Measurements from ENCODE around the gene SLC25A51.
A peak's percentile ranks its signal among the peaks of the same experiment; 100 is the strongest.

Gene SLC25A51

DNA sequence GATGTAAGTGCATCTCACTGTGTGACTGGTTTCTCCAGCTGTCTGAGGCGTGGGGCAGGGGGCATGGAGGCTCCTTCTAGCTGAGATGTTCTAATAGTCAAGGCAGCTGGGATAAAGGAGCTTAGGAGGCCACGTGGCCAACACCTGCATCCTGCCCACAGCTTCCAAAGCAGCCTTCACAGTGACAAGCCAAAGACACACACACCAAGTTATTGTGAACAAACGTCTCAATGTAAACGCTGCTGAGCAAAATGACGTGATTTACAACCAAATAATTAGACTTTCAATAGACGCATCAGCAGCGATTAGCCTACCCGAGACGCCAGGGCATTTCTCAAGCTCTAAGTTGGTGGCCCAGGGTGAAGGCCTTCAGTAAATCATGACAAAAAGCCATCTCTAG is 23.2 kb upstream of the SLC25A51 start:
- peaks cover 33% of the 10 kb centered on the region for H3K36me3 ChIP-seq (ENCODE audit: low read depth)
- peaks cover 42% of the 10 kb centered on the region for H3K4me1 ChIP-seq (ENCODE audit: insufficient read depth, poor library complexity, severe bottlenecking)
- DNase-seq (ENCODE audit: low spot score) (no peak), ATAC-seq (ENCODE audit: low read depth) (no peak)
- no peak overlapping the region for H3K4me3 ChIP-seq (ENCODE audit: severe bottlenecking)
- no peaks in the 10 kb centered on the region for H3K27me3 ChIP-seq (ENCODE audit: insufficient read depth, poor library complexity, severe bottlenecking)
- no peaks in the 10 kb centered on the region for H3K9me3 ChIP-seq (ENCODE audit: severe bottlenecking)
- peak overlapping the region; percentile 22 for H3K27ac ChIP-seq (ENCODE audit: poor library complexity, severe bottlenecking)
- TF ChIP-seq, protein P1, sequence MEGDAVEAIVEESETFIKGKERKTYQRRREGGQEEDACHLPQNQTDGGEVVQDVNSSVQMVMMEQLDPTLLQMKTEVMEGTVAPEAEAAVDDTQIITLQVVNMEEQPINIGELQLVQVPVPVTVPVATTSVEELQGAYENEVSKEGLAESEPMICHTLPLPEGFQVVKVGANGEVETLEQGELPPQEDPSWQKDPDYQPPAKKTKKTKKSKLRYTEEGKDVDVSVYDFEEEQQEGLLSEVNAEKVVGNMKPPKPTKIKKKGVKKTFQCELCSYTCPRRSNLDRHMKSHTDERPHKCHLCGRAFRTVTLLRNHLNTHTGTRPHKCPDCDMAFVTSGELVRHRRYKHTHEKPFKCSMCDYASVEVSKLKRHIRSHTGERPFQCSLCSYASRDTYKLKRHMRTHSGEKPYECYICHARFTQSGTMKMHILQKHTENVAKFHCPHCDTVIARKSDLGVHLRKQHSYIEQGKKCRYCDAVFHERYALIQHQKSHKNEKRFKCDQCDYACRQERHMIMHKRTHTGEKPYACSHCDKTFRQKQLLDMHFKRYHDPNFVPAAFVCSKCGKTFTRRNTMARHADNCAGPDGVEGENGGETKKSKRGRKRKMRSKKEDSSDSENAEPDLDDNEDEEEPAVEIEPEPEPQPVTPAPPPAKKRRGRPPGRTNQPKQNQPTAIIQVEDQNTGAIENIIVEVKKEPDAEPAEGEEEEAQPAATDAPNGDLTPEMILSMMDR (IDR thresholded peaks at IDR 0.05; ENCODE audit: poor library complexity, severe bottlenecking), result no peak

DNA sequence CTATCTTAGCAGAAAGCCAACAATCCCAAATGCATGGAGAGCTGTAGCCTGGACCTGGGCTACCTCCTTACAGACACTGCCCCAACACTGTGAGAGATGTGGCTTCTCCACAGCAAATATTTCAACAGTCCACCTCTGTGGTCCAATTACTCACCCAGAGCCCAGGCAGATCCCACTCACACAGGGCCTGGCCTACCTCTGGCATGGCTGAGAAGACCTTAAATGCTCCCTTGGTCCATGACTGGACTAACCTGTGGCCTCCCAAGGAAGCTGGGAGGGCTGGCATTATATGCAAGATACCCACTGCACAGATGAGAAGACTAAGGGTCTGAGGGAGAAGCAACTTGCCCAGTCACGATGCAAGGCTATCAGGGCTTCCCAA is 22.8 kb upstream of the SLC25A51 start:
- DNase-seq (ENCODE audit: low spot score), result no peak

DNA sequence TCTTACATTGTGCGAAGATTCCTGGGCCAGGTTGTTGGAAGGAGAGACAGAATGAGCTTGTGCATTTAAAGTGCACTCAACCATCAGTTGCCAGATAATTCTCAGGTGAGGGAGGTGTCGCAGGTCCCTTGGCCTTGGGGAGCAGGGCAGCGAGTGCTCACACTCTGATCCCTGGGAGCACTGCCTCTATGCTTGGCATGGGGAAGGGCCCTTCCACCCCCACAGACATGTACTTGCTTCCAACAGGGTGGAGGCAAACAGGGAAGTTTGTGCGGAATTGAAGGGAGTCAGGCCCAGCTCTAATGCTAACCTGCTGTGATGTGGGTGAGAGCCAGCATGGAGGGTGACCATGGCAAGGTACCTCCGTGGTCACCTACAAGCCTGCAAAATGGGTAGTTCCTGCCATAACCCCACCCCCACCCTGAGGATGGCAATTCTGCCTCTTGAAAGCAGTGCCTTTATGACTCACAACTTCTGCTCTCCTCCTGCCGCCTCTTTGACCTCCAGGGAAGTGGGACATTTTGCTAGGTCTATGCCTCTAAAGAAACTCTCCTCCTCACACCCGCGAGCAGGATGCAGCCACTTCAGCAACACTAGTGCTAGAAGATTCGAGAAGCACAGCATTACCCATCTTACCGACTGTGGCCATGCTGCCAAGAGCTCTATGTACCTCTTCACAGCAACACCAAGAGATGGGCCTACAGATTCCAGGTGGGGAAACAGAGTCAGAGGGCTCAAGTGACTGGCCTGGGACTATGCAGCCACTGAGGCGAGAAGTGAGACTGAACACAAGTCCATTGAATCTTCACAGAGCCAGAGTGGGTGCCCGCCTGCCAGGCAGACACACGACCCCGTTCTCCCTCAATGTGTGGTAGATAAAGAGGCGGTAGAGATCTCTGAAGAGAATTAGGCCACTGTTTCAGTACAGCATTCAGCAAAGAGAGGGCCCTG is 22.1 kb upstream of the SLC25A51 start:
- Histone ChIP-seq H3K27me3 (ENCODE audit: insufficient read depth, poor library complexity, severe bottlenecking) (no peaks in the 10 kb centered on the region), H3K4me1 (ENCODE audit: insufficient read depth, poor library complexity, severe bottlenecking) (peaks cover 50% of the 10 kb centered on the region), H3K36me3 (ENCODE audit: low read depth) (peaks cover 25% of the 10 kb centered on the region), H3K27ac (ENCODE audit: poor library complexity, severe bottlenecking) (peak overlapping the region; percentile 22), H3K9me3 (ENCODE audit: severe bottlenecking) (no peaks in the 10 kb centered on the region), H3K4me3 (ENCODE audit: severe bottlenecking) (no peak overlapping the region)
- TF ChIP-seq, protein P1 (IDR thresholded peaks at IDR 0.05; ENCODE audit: poor library complexity, severe bottlenecking), result no peak
- DNase-seq (ENCODE audit: low spot score) (no peak), ATAC-seq (ENCODE audit: low read depth) (no peak)

More for the DNA sequence above, 22.8 kb upstream of the SLC25A51 start:
- Histone ChIP-seq H3K27ac (ENCODE audit: poor library complexity, severe bottlenecking) (peak overlapping the region; percentile 22), H3K4me1 (ENCODE audit: insufficient read depth, poor library complexity, severe bottlenecking) (peaks cover 46% of the 10 kb centered on the region), H3K36me3 (ENCODE audit: low read depth) (peaks cover 32% of the 10 kb centered on the region), H3K4me3 (ENCODE audit: severe bottlenecking) (no peak overlapping the region), H3K9me3 (ENCODE audit: severe bottlenecking) (no peaks in the 10 kb centered on the region), H3K27me3 (ENCODE audit: insufficient read depth, poor library complexity, severe bottlenecking) (no peaks in the 10 kb centered on the region)
- ATAC-seq (ENCODE audit: low read depth), result no peak; the same call in 2 of the 3 replicates
- TF ChIP-seq, protein P1 (IDR thresholded peaks at IDR 0.05; ENCODE audit: poor library complexity, severe bottlenecking), result no peak

DNA sequence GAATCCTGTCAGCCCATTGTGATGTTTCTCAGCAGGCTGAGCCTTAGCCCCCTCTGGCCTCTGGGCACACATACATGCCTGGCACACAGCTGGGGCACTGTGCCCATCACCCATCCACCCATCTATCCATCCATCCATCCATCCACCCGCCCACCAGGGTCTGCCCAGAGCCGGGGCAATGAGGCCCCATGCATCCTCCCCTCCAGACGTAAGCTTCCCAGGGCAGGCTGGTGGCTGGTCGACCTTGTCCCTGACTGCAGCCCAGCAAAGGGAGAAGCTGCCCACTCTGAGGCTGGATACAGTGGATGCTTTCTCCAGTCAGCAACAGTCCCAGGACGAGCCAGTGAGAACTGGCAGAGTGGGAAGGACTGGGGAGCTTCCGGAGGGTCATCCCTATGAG is 21.1 kb upstream of the SLC25A51 start:
- Histone ChIP-seq H3K4me1 (ENCODE audit: insufficient read depth, poor library complexity, severe bottlenecking) (peaks cover 43% of the 10 kb centered on the region), H3K4me3 (ENCODE audit: severe bottlenecking) (no peak overlapping the region), H3K9me3 (ENCODE audit: severe bottlenecking) (no peaks in the 10 kb centered on the region), H3K27ac (ENCODE audit: poor library complexity, severe bottlenecking) (peak overlapping the region; percentile 22), H3K36me3 (ENCODE audit: low read depth) (peaks cover 20% of the 10 kb centered on the region), H3K27me3 (ENCODE audit: insufficient read depth, poor library complexity, severe bottlenecking) (no peaks in the 10 kb centered on the region)
- DNase-seq (ENCODE audit: low spot score) (no peak), ATAC-seq (ENCODE audit: low read depth) (no peak)
- TF ChIP-seq, protein P1 (IDR thresholded peaks at IDR 0.05; ENCODE audit: poor library complexity, severe bottlenecking), result no peak

DNA sequence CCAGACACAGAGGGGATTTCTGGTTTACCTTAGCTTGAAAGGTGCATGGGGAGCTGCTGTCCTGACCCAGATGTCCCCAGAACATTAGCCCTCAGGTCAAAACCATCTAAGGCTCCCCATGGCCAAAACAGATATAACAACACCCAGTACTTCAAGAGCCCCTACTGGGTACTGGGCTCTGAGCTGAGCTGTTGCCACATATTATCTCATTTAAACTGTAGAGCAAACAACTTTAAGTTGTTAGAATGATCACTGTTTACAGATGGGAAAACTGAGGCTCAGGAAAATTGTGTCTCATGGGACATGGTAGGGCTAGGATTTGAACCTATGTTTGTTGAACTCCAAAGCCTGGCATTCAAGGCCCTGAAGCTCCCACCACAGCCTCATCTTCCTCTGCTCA is 20.6 kb upstream of the SLC25A51 start:
- Histone ChIP-seq H3K27ac (ENCODE audit: poor library complexity, severe bottlenecking) (peak overlapping the region; percentile 22), H3K27me3 (ENCODE audit: insufficient read depth, poor library complexity, severe bottlenecking) (no peaks in the 10 kb centered on the region), H3K36me3 (ENCODE audit: low read depth) (peaks cover 23% of the 10 kb centered on the region), H3K9me3 (ENCODE audit: severe bottlenecking) (no peaks in the 10 kb centered on the region), H3K4me1 (ENCODE audit: insufficient read depth, poor library complexity, severe bottlenecking) (peaks cover 38% of the 10 kb centered on the region), H3K4me3 (ENCODE audit: severe bottlenecking) (no peak overlapping the region)
- TF ChIP-seq, protein P1 (IDR thresholded peaks at IDR 0.05; ENCODE audit: poor library complexity, severe bottlenecking), result no peak
- ATAC-seq (ENCODE audit: low read depth), result no peak
- DNase-seq (ENCODE audit: low spot score), result no peak
